ENCODE measurements around the gene SLC19A1.

Gene SLC19A1

DNA sequence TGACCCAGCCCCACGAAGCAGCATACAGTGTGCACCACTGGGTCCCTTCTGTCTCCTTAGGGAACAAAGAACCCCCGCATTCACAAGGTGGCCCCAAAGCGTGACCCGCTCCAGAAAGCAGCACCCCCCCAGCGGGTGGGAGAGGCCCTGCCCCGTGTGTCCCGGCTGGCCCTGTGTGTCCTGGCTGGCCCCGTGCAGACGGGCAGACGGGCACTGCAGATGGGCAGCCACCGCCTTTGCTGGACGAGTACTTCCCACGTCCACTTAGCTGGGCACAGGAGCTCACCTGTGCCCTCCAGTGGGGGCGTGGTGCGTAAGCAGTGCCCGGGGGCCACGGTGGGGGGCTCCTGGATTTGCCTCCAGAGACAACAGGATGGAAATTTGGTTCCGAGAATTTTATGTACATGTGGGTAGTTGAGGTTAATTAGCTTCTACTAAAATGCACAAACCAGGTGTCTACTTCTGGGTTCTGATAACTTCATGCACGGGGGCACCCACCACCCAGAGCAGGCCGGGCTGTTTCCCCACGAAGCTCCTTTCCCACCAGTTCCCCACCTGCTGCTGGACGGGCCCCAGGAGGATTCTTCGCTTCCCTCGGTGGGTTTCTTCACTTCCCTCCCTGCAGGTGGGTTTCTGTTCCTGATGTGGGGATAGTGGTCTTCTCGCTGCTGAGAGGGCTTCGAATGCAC is 33.2 kb upstream of the SLC19A1 start:
- no peaks in the 10 kb centered on the region for H3K79me2 ChIP-seq (ENCODE audit: control insufficient read depth, insufficient read depth, low read length)
- no peak overlapping the region for H3K27ac ChIP-seq (ENCODE audit: low read depth, low read length)
- H3K56ac ChIP-seq (ENCODE audit: low read length), result no peak overlapping the region
- no peaks in the 10 kb centered on the region for H3K36me3 ChIP-seq (ENCODE audit: control insufficient read depth, insufficient read depth, low read length)
- no peak overlapping the region for H2BK120ac ChIP-seq (ENCODE audit: low read depth, low read length)
- H3K4me1 ChIP-seq (ENCODE audit: control insufficient read depth, low read depth, low read length), result no peaks in the 10 kb centered on the region
- no peaks in the 10 kb centered on the region for H3K79me1 ChIP-seq (ENCODE audit: low read length)
- no peaks in the 10 kb centered on the region for H3K27me3 ChIP-seq (ENCODE audit: insufficient read depth, low read length, poor library complexity)
- no peak overlapping the region for H2AK5ac ChIP-seq (ENCODE audit: low read length)
- no CpG with 5 or more reads among the region's 26 CpGs for WGBS (ENCODE audit: extremely low coverage, insufficient coverage, low lambda C conversion rate)
- H4K5ac ChIP-seq (ENCODE audit: low read length), result no peak overlapping the region
- H2BK5ac ChIP-seq (ENCODE audit: low read length), result no peak overlapping the region
- no peak overlapping the region for H4K8ac ChIP-seq (ENCODE audit: low read depth, low read length)
- no peak overlapping the region for H3K23ac ChIP-seq (ENCODE audit: low read length)
- no peak overlapping the region for H3K9ac ChIP-seq (ENCODE audit: low read length)
- no peak overlapping the region for H3K4ac ChIP-seq (ENCODE audit: low read depth, low read length)
- no peak overlapping the region for H3K18ac ChIP-seq (ENCODE audit: low read length)
- H2BK15ac ChIP-seq (replicated peaks; ENCODE audit: low read depth), result no peak overlapping the region
- DNase-seq, result no peak
- H3K4me2 ChIP-seq (ENCODE audit: low read length), result no peak overlapping the region
- no peak overlapping the region for H3K4me3 ChIP-seq (ENCODE audit: low read length)

DNA sequence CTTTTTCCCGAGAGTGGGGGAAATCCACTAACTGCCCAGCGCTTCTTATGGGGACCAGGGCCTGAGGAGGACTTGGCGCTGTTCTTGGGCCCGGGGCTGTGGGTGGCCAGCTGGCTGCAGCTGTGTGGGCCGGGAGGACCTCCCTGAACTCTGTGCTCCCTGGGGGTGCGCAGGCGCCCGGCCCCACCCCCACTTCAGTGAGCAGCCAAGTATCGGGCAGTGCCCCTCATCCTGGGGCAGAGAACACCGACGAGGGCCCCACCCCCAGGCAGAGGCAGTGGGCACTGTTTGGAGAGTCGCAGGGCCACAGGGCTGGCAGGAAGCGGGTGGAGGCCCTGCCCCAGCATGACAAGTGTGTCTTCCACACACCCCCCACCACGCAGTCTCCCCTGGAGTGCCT is 32.5 kb upstream of the SLC19A1 start:
- H3K79me2 ChIP-seq (ENCODE audit: control insufficient read depth, insufficient read depth, low read length), result no peaks in the 10 kb centered on the region
- H4K5ac ChIP-seq (ENCODE audit: low read length), result no peak overlapping the region
- no peak overlapping the region for H3K4me2 ChIP-seq (ENCODE audit: low read length)
- no peak overlapping the region for H2BK5ac ChIP-seq (ENCODE audit: low read length)
- H3K4me1 ChIP-seq (ENCODE audit: control insufficient read depth, low read depth, low read length), result no peaks in the 10 kb centered on the region
- H3K18ac ChIP-seq (ENCODE audit: low read length), result no peak overlapping the region
- no peak overlapping the region for H3K27ac ChIP-seq (ENCODE audit: low read depth, low read length)
- H4K8ac ChIP-seq (ENCODE audit: low read depth, low read length), result no peak overlapping the region
- H3K4ac ChIP-seq (ENCODE audit: low read depth, low read length), result no peak overlapping the region
- no peaks in the 10 kb centered on the region for H3K27me3 ChIP-seq (ENCODE audit: insufficient read depth, low read length, poor library complexity)
- no peak overlapping the region for H2AK5ac ChIP-seq (ENCODE audit: low read length)
- H3K56ac ChIP-seq (ENCODE audit: low read length), result no peak overlapping the region
- WGBS (ENCODE audit: extremely low coverage, insufficient coverage, low lambda C conversion rate), result no CpG with 5 or more reads among the region's 14 CpGs
- H3K23ac ChIP-seq (ENCODE audit: low read length), result no peak overlapping the region
- no peaks in the 10 kb centered on the region for H3K36me3 ChIP-seq (ENCODE audit: control insufficient read depth, insufficient read depth, low read length)
- no peak overlapping the region for H3K9ac ChIP-seq (ENCODE audit: low read length)
- H3K79me1 ChIP-seq (ENCODE audit: low read length), result no peaks in the 10 kb centered on the region
- DNase-seq, result no peak
- no peak overlapping the region for H3K4me3 ChIP-seq (ENCODE audit: low read length)
- no peak overlapping the region for H2BK120ac ChIP-seq (ENCODE audit: low read depth, low read length)
- H2BK15ac ChIP-seq (replicated peaks; ENCODE audit: low read depth), result no peak overlapping the region

DNA sequence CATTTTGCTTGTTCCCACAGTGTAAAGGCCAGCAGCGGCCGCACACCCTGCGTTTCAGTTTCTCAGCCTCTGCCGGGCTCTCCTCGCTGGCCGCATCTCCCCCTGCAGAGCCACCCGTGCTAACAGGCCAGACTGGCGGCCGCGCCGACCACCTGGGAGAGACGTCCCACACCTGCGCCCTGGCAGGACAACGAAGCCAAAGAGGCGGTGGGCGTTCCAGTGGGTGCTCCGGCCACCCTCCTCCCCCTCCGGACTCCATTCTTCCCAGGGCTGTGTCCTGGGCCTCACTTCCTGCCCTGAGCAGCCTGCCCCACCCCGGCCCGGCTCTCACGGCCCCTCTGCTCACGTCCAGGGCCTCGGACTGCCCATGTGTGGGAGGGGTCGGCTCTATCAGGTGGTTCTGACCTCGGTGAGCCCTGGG is 31.9 kb upstream of the SLC19A1 start:
- no peak overlapping the region for H2BK15ac ChIP-seq (replicated peaks; ENCODE audit: low read depth)
- no peak overlapping the region for H3K4ac ChIP-seq (ENCODE audit: low read depth, low read length)
- H3K23ac ChIP-seq (ENCODE audit: low read length), result no peak overlapping the region
- no peak overlapping the region for H3K27ac ChIP-seq (ENCODE audit: low read depth, low read length)
- no peaks in the 10 kb centered on the region for H3K4me1 ChIP-seq (ENCODE audit: control insufficient read depth, low read depth, low read length)
- H3K9ac ChIP-seq (ENCODE audit: low read length), result no peak overlapping the region
- no peak overlapping the region for H3K4me3 ChIP-seq (ENCODE audit: low read length)
- no peak overlapping the region for H2AK5ac ChIP-seq (ENCODE audit: low read length)
- DNase-seq, result no peak
- no peak overlapping the region for H2BK120ac ChIP-seq (ENCODE audit: low read depth, low read length)
- no peak overlapping the region for H3K4me2 ChIP-seq (ENCODE audit: low read length)
- no peak overlapping the region for H3K18ac ChIP-seq (ENCODE audit: low read length)
- H3K27me3 ChIP-seq (ENCODE audit: insufficient read depth, low read length, poor library complexity), result no peaks in the 10 kb centered on the region
- no peak overlapping the region for H4K8ac ChIP-seq (ENCODE audit: low read depth, low read length)
- no peak overlapping the region for H2BK5ac ChIP-seq (ENCODE audit: low read length)
- H3K56ac ChIP-seq (ENCODE audit: low read length), result no peak overlapping the region
- no peaks in the 10 kb centered on the region for H3K79me1 ChIP-seq (ENCODE audit: low read length)
- no peaks in the 10 kb centered on the region for H3K79me2 ChIP-seq (ENCODE audit: control insufficient read depth, insufficient read depth, low read length)
- no peak overlapping the region for H4K5ac ChIP-seq (ENCODE audit: low read length)
- no CpG with 5 or more reads among the region's 25 CpGs for WGBS (ENCODE audit: extremely low coverage, insufficient coverage, low lambda C conversion rate)
- H3K36me3 ChIP-seq (ENCODE audit: control insufficient read depth, insufficient read depth, low read length), result no peaks in the 10 kb centered on the region

DNA sequence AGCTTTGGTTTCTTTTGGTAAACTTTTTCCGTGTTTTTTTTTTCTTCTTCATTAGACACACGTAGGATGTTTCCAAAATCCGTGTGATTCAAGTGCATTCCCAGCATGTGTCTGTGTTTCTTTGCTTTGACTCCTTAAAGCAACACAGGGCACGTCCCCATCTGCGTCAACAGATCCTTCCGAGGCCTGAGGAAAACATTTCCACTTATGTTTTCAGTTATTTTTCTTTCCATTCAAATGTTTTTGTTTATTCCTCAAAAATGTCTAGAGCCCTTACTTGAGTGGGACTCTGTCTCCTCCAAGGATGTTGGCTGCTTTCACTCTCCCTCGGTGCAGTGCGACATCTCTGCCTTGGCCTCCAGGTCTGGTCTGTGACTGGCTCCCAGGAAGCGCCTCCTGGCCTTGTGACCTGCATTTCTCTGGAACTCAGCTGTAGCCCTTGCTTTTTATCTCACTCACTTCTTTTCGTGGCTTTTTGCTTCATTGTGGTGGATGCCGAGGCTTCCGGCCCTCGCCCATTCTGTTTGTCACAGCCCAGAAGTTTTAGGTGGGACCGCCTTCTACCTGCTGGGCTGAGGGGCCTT is 31.3 kb upstream of the SLC19A1 start:
- Histone ChIP-seq H3K4ac (ENCODE audit: low read depth, low read length) (no peak overlapping the region), H3K27me3 (ENCODE audit: insufficient read depth, low read length, poor library complexity) (no peaks in the 10 kb centered on the region), H3K79me1 (ENCODE audit: low read length) (no peaks in the 10 kb centered on the region), H3K18ac (ENCODE audit: low read length) (no peak overlapping the region), H3K36me3 (ENCODE audit: control insufficient read depth, insufficient read depth, low read length) (no peaks in the 10 kb centered on the region), H3K23ac (ENCODE audit: low read length) (no peak overlapping the region), H3K4me3 (ENCODE audit: low read length) (no peak overlapping the region), H3K4me2 (ENCODE audit: low read length) (no peak overlapping the region), H3K4me1 (ENCODE audit: control insufficient read depth, low read depth, low read length) (no peaks in the 10 kb centered on the region), H2BK15ac (replicated peaks; ENCODE audit: low read depth) (no peak overlapping the region), H3K56ac (ENCODE audit: low read length) (no peak overlapping the region), H2BK120ac (ENCODE audit: low read depth, low read length) (no peak overlapping the region), H3K9ac (ENCODE audit: low read length) (no peak overlapping the region), H4K5ac (ENCODE audit: low read length) (no peak overlapping the region), H2AK5ac (ENCODE audit: low read length) (no peak overlapping the region), H3K79me2 (ENCODE audit: control insufficient read depth, insufficient read depth, low read length) (no peaks in the 10 kb centered on the region), H2BK5ac (ENCODE audit: low read length) (no peak overlapping the region), H4K8ac (ENCODE audit: low read depth, low read length) (no peak overlapping the region), H3K27ac (ENCODE audit: low read depth, low read length) (no peak overlapping the region)
- no peak for DNase-seq
- WGBS (ENCODE audit: extremely low coverage, insufficient coverage, low lambda C conversion rate), result no CpG with 5 or more reads among the region's 14 CpGs

DNA sequence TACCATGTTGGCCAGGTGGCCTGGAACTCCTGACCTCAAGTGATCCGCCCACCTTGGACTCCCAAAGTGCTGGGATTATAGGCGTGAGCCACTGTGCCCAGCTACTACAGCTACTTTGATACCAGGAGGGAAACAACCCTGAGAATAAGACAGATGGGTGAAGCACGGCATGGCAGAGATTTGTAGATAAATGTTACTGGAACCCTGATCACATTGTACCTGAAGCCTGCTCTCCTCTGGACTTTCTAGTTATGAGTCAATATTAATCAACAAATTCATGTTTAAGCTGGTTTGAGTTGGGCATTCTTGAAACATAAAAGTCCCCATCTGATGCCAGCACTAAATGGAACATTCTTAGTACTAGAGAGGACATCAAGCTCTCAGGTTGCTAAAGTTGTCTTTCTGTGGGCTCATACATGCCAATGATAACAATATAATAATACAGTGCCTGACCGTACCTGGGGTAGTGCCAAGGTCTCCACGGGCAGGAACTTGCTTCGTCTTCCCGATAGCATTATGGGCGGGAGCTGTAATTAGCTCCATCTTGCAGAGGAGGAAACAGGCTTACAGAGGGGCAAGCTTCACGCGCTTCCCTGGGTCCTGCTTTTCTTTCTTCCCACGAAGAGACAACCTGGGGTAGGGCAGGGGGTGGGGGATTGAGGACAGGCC is 30.7 kb upstream of the SLC19A1 start:
- H4K5ac ChIP-seq (ENCODE audit: low read length), result no peak overlapping the region
- H3K18ac ChIP-seq (ENCODE audit: low read length), result no peak overlapping the region
- no peaks in the 10 kb centered on the region for H3K36me3 ChIP-seq (ENCODE audit: control insufficient read depth, insufficient read depth, low read length)
- H3K4me3 ChIP-seq (ENCODE audit: low read length), result no peak overlapping the region
- H4K8ac ChIP-seq (ENCODE audit: low read depth, low read length), result no peak overlapping the region
- H3K4me2 ChIP-seq (ENCODE audit: low read length), result no peak overlapping the region
- no peak overlapping the region for H3K4ac ChIP-seq (ENCODE audit: low read depth, low read length)
- no peaks in the 10 kb centered on the region for H3K4me1 ChIP-seq (ENCODE audit: control insufficient read depth, low read depth, low read length)
- no peaks in the 10 kb centered on the region for H3K79me2 ChIP-seq (ENCODE audit: control insufficient read depth, insufficient read depth, low read length)
- H2BK120ac ChIP-seq (ENCODE audit: low read depth, low read length), result no peak overlapping the region
- no peak overlapping the region for H2AK5ac ChIP-seq (ENCODE audit: low read length)
- no peak overlapping the region for H2BK5ac ChIP-seq (ENCODE audit: low read length)
- H3K27me3 ChIP-seq (ENCODE audit: insufficient read depth, low read length, poor library complexity), result no peaks in the 10 kb centered on the region
- no CpG with 5 or more reads among the region's 11 CpGs for WGBS (ENCODE audit: extremely low coverage, insufficient coverage, low lambda C conversion rate)
- H2BK15ac ChIP-seq (replicated peaks; ENCODE audit: low read depth), result no peak overlapping the region
- no peak overlapping the region for H3K23ac ChIP-seq (ENCODE audit: low read length)
- no peaks in the 10 kb centered on the region for H3K79me1 ChIP-seq (ENCODE audit: low read length)
- no peak overlapping the region for H3K27ac ChIP-seq (ENCODE audit: low read depth, low read length)
- H3K56ac ChIP-seq (ENCODE audit: low read length), result no peak overlapping the region
- no peak for DNase-seq
- H3K9ac ChIP-seq (ENCODE audit: low read length), result no peak overlapping the region
